Natural killer cell (primary cell): ENCODE data around the gene LINC01488. TPM values are rescaled to one million over a fixed set of nuclear protein-coding genes. Genes with fewer than 3 reads are reported as not detected.

ENCODE experiments used
- ATAC-seq, 3 donors: fragments of 150-1000 bp in 2 of 3; fragments of 200-7000 bp in 1 of 3; cut with Tn5 transposase; 1 replicate in 1 of 3; 2 replicates in 2 of 3; pipeline ENCODE4 v1.10.0; 2021; ENCODE audit warnings: mild to moderate bottlenecking in 2 of 3, moderate library complexity in 2 of 3
- DNase-seq, 2 donors: peaks; one replicate each; pipeline versions ENCODE4 v3.0.0 to v3.0.0-alpha.2; 2013 to 2021; ENCODE audit warnings: mixed read lengths in 1 of 2
- H3K27ac ChIP-seq: one replicate; pipeline ENCODE4 v1.5.1; 2013; ENCODE audit warnings: mild to moderate bottlenecking, low read length
- H3K27me3 ChIP-seq: one replicate; pipeline ENCODE4 v1.6.1; 2013; ENCODE audit warnings: low read length; ENCODE audit not compliant: control insufficient read depth, insufficient read depth
- H3K36me3 ChIP-seq: one replicate; pipeline ENCODE4 v1.6.1; 2013; ENCODE audit warnings: low read length; ENCODE audit not compliant: control insufficient read depth, insufficient read depth
- H3K4me1 ChIP-seq: one replicate; pipeline ENCODE4 v1.6.1; 2013; ENCODE audit warnings: low read length; ENCODE audit not compliant: control insufficient read depth, insufficient read depth
- H3K4me3 ChIP-seq: one replicate; pipeline ENCODE4 v1.5.1; 2013; ENCODE audit warnings: low read length
- H3K9me3 ChIP-seq: one replicate; pipeline ENCODE4 v1.6.1; 2013; ENCODE audit warnings: low read length; ENCODE audit not compliant: control insufficient read depth, insufficient read depth
- H3K27ac Mint-ChIP-seq, 2 donors: one replicate each; pipeline ENCODE4 v1.8.0; 2022; ENCODE audit warnings: mild to moderate bottlenecking in 2 of 2, mixed read lengths in 2 of 2, moderate library complexity in 1 of 2
- H3K27me3 Mint-ChIP-seq, 2 donors: one replicate each; pipeline ENCODE4 v1.8.0; 2022; ENCODE audit warnings: low read depth in 2 of 2, mixed read lengths in 2 of 2
- H3K36me3 Mint-ChIP-seq: one replicate; pipeline ENCODE4 v1.8.0; 2022; ENCODE audit warnings: mixed read lengths
- H3K4me1 Mint-ChIP-seq, 2 donors: one replicate each; pipeline ENCODE4 v1.8.0; 2022; ENCODE audit warnings: mixed read lengths in 2 of 2
- H3K4me3 Mint-ChIP-seq: one replicate; pipeline ENCODE4 v1.8.0; 2022; ENCODE audit warnings: mild to moderate bottlenecking, moderate library complexity, mixed read lengths
- H3K9me3 Mint-ChIP-seq, 2 donors: one replicate each; pipeline ENCODE4 v1.8.0; 2022; ENCODE audit warnings: mixed read lengths in 2 of 2
- WGBS: methylation state at CpG from one replicate; pipeline ENCODE4 v1.1.7; 2013; ENCODE audit warnings: missing lambda C conversion rate; ENCODE audit not compliant: insufficient coverage; 5-methylcytosine and 5-hydroxymethylcytosine counted together
- intact Hi-C: fragments of 100-400 bp; cut with micrococcal nuclease; formaldehyde crosslinking; loops from one replicate; pipeline ENCODE4 v1.14.2; 2022
- total RNA-seq, 4 donors: library from RNA; stranded (reverse); fragments of 120-200 nt in 1 of 4; gene quantifications; one replicate each; pipeline versions ENCODE4 v1.2.3 to v1.2.4, GENCODE V29; 2013 to 2022
- TF ChIP-seq, protein P1 (sequence below): fragments of 200-600 bp; IDR thresholded peaks from one replicate; pipeline ENCODE4 v1.8.0; 2022; ENCODE audit warnings: antibody characterized with exemption

LINC01488 gene
- total RNA-seq, 3 donors from 2014 or later (not counting 1 experiment from before 2014, with no cell fraction given), result not detected

DNA sequence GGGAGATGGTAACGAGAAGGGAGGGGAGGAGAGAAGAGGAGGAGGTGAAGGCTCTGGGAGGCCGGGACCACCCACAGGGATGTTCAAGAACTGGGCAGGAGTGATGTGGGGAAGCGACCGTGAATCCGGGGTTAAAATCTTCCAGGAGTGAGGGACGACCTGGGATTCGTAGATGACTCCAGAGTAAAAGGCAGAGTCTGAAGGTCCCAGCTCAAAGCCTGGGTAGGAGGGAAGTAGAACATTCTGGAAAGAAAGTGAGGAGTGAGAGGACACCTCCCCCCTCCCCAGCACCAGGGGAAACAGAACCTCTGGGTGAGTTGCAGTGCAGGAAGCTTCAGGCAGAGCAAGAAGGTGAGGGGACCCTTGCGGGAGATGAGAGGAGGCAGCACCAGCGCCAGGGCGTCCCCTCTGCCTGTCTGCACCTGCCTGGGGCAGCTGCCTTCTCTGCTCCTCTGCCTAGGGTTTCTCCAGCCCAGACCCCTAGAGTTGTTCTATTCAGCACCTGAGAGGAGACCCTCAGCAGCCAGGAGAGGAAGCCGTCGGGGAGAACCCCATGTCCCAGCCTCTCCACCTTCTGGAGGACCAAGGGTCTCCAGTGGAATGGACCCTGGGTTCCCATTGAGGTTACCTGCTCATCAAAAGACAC is 49.7 kb downstream of the LINC01488 start:
- DNase-seq (no peak), ATAC-seq (no peak)
- no peak overlapping the region for H3K27ac ChIP-seq
- Mint-ChIP-seq H3K36me3 (no peaks in the 10 kb centered on the region), H3K27ac (no peak overlapping the region), H3K4me1 (peaks cover 0 to 10% of the 10 kb centered on the region in 2 donors), H3K27me3 (peaks cover 19 to 30% of the 10 kb centered on the region in 2 donors), H3K9me3 (no peaks in the 10 kb centered on the region), H3K4me3 (no peak overlapping the region)
- H3K27me3 ChIP-seq, result no peaks in the 10 kb centered on the region
- TF ChIP-seq, protein P1, sequence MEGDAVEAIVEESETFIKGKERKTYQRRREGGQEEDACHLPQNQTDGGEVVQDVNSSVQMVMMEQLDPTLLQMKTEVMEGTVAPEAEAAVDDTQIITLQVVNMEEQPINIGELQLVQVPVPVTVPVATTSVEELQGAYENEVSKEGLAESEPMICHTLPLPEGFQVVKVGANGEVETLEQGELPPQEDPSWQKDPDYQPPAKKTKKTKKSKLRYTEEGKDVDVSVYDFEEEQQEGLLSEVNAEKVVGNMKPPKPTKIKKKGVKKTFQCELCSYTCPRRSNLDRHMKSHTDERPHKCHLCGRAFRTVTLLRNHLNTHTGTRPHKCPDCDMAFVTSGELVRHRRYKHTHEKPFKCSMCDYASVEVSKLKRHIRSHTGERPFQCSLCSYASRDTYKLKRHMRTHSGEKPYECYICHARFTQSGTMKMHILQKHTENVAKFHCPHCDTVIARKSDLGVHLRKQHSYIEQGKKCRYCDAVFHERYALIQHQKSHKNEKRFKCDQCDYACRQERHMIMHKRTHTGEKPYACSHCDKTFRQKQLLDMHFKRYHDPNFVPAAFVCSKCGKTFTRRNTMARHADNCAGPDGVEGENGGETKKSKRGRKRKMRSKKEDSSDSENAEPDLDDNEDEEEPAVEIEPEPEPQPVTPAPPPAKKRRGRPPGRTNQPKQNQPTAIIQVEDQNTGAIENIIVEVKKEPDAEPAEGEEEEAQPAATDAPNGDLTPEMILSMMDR, result no peak
- WGBS, result 79% methylated on average over 12 of the region's 12 CpGs
- no peaks in the 10 kb centered on the region for H3K36me3 ChIP-seq
- H3K4me3 ChIP-seq, result no peak overlapping the region
- H3K4me1 ChIP-seq, result peaks cover 21% of the 10 kb centered on the region
- intact Hi-C loops, result no loop called here
- H3K9me3 ChIP-seq, result no peaks in the 10 kb centered on the region

DNA sequence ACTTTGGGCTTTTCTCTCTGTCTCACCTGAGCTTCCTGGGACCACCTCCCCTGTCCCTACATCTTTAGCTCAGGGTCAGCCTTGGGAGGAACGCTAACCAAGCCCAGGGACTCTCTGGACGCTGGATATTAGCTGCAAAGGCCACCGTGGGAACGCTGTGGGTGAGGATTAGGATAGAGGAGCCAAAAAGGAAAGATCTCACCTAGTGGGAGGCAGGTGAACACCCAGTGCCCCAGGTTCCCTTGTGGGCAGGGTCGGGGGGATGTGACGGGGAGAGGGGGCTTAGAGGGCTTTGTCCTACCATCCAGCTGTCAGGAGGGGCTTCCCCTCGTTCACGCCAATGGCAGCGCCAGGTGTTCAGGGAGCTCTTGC is 50.2 kb downstream of the LINC01488 start:
- no peak overlapping the region for H3K4me3 Mint-ChIP-seq
- WGBS, result 67% methylated on average over 6 of the region's 9 CpGs
- TF ChIP-seq, protein P1, result no peak

DNA sequence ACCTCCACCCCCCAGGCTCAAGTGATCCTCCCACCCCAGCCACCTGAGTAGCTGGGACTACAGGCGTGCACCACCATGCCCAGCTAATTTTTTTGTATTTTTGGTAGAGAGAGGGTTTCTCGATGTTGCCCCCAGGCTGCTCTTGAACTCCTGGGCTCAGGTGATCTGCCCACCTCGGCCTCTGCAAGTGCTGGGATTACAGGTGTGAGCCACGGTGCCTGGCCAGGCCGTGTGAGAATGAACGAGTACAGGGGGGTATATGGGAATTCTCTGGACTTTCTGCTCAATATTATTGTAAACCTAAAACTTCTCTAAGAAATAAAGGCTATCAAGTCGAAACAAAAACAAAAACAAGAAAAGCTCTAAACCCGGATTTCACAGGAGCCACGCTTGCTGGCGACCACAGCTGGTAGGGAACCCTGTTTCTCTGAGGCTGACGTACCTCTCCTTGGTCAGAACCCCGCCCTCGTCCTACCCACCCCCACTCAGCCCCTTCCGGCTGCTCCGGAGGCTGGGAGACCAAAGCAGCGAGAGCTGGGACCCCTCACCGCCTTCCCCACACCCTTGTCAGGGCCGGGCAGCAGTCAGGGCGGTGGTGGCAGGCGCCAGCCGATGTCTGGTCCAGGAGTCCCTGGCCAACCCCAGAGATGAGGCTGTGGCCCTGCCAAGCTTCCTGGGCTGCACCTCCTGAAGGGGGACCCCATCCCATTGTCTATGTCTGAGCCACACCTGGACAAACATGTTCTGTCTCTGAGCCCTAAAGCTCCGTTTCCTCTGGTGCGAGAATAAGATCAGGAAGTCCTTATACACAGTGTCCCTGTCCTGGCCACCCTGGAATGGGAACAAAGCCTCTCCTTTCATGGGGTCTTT is 52.1 kb downstream of the LINC01488 start:
- Mint-ChIP-seq H3K9me3 (no peaks in the 10 kb centered on the region), H3K27me3 (peaks cover 19 to 30% of the 10 kb centered on the region in 2 donors), H3K27ac (no peak overlapping the region), H3K36me3 (no peaks in the 10 kb centered on the region), H3K4me1 (peaks cover 0 to 10% of the 10 kb centered on the region in 2 donors), H3K4me3 (no peak overlapping the region)
- intact Hi-C loops, result no loop called here
- Histone ChIP-seq H3K9me3 (no peaks in the 10 kb centered on the region), H3K36me3 (no peaks in the 10 kb centered on the region), H3K4me3 (no peak overlapping the region), H3K27me3 (no peaks in the 10 kb centered on the region), H3K4me1 (peaks cover 21% of the 10 kb centered on the region), H3K27ac (no peak overlapping the region)
- ATAC-seq, result no peak
- TF ChIP-seq, protein P1, result no peak
- WGBS, result 86% methylated on average over 21 of the region's 23 CpGs
- no peak for DNase-seq

More for the DNA sequence above, 50.2 kb downstream of the LINC01488 start:
- no peaks in the 10 kb centered on the region for H3K36me3 Mint-ChIP-seq
- H3K36me3 ChIP-seq, result no peaks in the 10 kb centered on the region
- ATAC-seq (no peak), DNase-seq (no peak)
- H3K27me3 ChIP-seq, result no peaks in the 10 kb centered on the region
- peaks cover 0 to 10% of the 10 kb centered on the region in 2 donors for H3K4me1 Mint-ChIP-seq
- peaks cover 19 to 30% of the 10 kb centered on the region in 2 donors for H3K27me3 Mint-ChIP-seq
- no peak overlapping the region for H3K27ac Mint-ChIP-seq
- no peak overlapping the region for H3K4me3 ChIP-seq
- no peak overlapping the region for H3K27ac ChIP-seq
- H3K4me1 ChIP-seq, result peaks cover 21% of the 10 kb centered on the region
- intact Hi-C loops, result no loop called here
- no peaks in the 10 kb centered on the region for H3K9me3 ChIP-seq
- H3K9me3 Mint-ChIP-seq, result no peaks in the 10 kb centered on the region
